SK-N-SH (cell line): ENCODE measurements around the gene KIRREL1. TPM values are rescaled to one million over a fixed set of nuclear protein-coding genes. Genes with fewer than 3 reads are reported as not detected.

Experiments
- CTCF ChIA-PET: fragments of 300-600, 350-600 bp; formaldehyde crosslinking; extraction: SDS; loops from one replicate; lab custom pipeline; 2021; lab: Yijun Ruan, JAX
- POLR2A ChIA-PET: fragments of 350-600 bp; sonication (Branson Sonifier 250); formaldehyde crosslinking; extraction: SDS; loops from one replicate; lab custom pipeline; 2020; ENCODE audit warnings: antibody characterized with exemption, inconsistent platforms; lab: Yijun Ruan, JAX
- DNase-seq: peaks from one replicate; pipeline ENCODE4 v3.0.0; 2012
- H2AFZ ChIP-seq: fragments of 200-600 bp; sonication (generic); 2 replicates; pipeline ENCODE4 v1.8.1; 2016; ENCODE audit warnings: antibody characterized with exemption, mild to moderate bottlenecking, low read depth
- H3F3A ChIP-seq: fragments of 200-600 bp; sonication (generic); replicated peaks from 2 replicates; pipeline ENCODE3; 2016; ENCODE audit warnings: antibody characterized with exemption, mild to moderate bottlenecking; ENCODE audit not compliant: insufficient read depth
- H3K27ac ChIP-seq, 2 experiments: fragments of 200-500 bp in 1 of 2; fragments of 200-600 bp in 1 of 2; sonication (Bioruptor generic) in 1 of 2; sonication (generic), shearing (Covaris generic) in 1 of 2; 2 replicates each; pipeline versions ENCODE4 v1.5.1 to v1.6.1; 2014 to 2016; ENCODE audit warnings: low read depth in 2 of 2, inconsistent platforms in 1 of 2, low read length in 1 of 2, mild to moderate bottlenecking in 1 of 2, mixed read lengths in 1 of 2
- H3K27me3 ChIP-seq: fragments of 200-600 bp; sonication (generic), shearing (Covaris generic); 2 replicates; pipeline ENCODE4 v1.6.1; 2016; ENCODE audit warnings: mixed run types; ENCODE audit not compliant: insufficient read depth
- H3K36me3 ChIP-seq, 2 experiments: fragments of 200-500 bp in 1 of 2; fragments of 200-600 bp in 1 of 2; sonication (Bioruptor generic) in 1 of 2; sonication (generic) in 1 of 2; replicated peaks in 1 of 2; 2 replicates each; pipeline versions ENCODE3 to v1.5.1; 2014 to 2016; ENCODE audit warnings: low read length in 1 of 2, mild to moderate bottlenecking in 1 of 2; ENCODE audit not compliant: insufficient read depth in 2 of 2, control insufficient read depth in 1 of 2
- H3K4me1 ChIP-seq, 2 experiments: fragments of 200-500 bp in 1 of 2; fragments of 200-600 bp in 1 of 2; sonication (Bioruptor generic) in 1 of 2; sonication (generic), shearing (Covaris generic) in 1 of 2; 2 replicates each; pipeline versions ENCODE4 v1.5.1 to v1.6.1; 2014 to 2016; ENCODE audit warnings: low read depth in 1 of 2, low read length in 1 of 2, mixed run types in 1 of 2; ENCODE audit not compliant: insufficient read depth in 2 of 2, control insufficient read depth in 1 of 2
- H3K4me2 ChIP-seq: fragments of 200-600 bp; sonication (generic), shearing (Covaris generic); 2 replicates; pipeline ENCODE4 v1.6.1; 2017; ENCODE audit warnings: mixed run types
- H3K4me3 ChIP-seq, 2 experiments: fragments of 200-500 bp in 1 of 2; fragments of 200-600 bp in 1 of 2; sonication (Bioruptor generic) in 1 of 2; sonication (generic), shearing (Covaris generic) in 1 of 2; 2 replicates each; pipeline versions ENCODE4 v1.5.1 to v1.8.1; 2014 to 2016; ENCODE audit warnings: low read depth in 2 of 2, inconsistent platforms in 1 of 2, low read length in 1 of 2, mild to moderate bottlenecking in 1 of 2, mixed read lengths in 1 of 2, moderate library complexity in 1 of 2
- H3K79me2 ChIP-seq: fragments of 200-600 bp; sonication (generic); 2 replicates; pipeline ENCODE4 v1.8.1; 2017; ENCODE audit warnings: mild to moderate bottlenecking; ENCODE audit not compliant: insufficient read depth
- H3K9ac ChIP-seq: fragments of 200-600 bp; sonication (generic); 2 replicates; pipeline ENCODE4 v1.6.1; 2017; ENCODE audit warnings: mixed run types
- H3K9me2 ChIP-seq: fragments of 200-600 bp; sonication (generic); 2 replicates; pipeline ENCODE4 v1.6.1; 2017; ENCODE audit warnings: mixed run types
- H3K9me3 ChIP-seq: fragments of 200-600 bp; sonication (generic); 2 replicates; pipeline ENCODE4 v1.6.1; 2017; ENCODE audit warnings: mixed run types, mild to moderate bottlenecking, moderate library complexity
- H4K20me1 ChIP-seq: fragments of 200-600 bp; sonication (generic); 2 replicates; pipeline ENCODE4 v1.6.1; 2017; ENCODE audit warnings: mild to moderate bottlenecking, mixed run types; ENCODE audit not compliant: insufficient read depth
- CHD2 ChIP-seq: fragments of 150-350 bp; IDR thresholded peaks from 2 replicates; pipeline ENCODE4 v1.6.1; 2018; ENCODE audit warnings: low read length; ENCODE audit not compliant: partially characterized antibody
- EP300 ChIP-seq, 2 experiments: IDR thresholded peaks; 2 replicates each; pipeline versions ENCODE4 v1.4.0 to v1.6.1; 2012; ENCODE audit warnings: borderline replicate concordance in 1 of 2, low read depth in 1 of 2, low read length in 1 of 2
- FOXJ3 ChIP-seq: sonication (generic); formaldehyde crosslinking; IDR thresholded peaks from 2 replicates; pipeline ENCODE4 v1.5.1; 2020; ENCODE audit warnings: mild to moderate bottlenecking, missing genetic modification reagents
- FOXM1 ChIP-seq: IDR thresholded peaks from 2 replicates; pipeline ENCODE4 v1.4.0; 2012; ENCODE audit warnings: low read depth, mild to moderate bottlenecking
- GATA2 ChIP-seq: sonication (generic); formaldehyde crosslinking; IDR thresholded peaks from 2 replicates; pipeline ENCODE4 v1.5.0; 2020; ENCODE audit warnings: mild to moderate bottlenecking, missing genetic modification reagents
- JUND ChIP-seq: IDR thresholded peaks from 2 replicates; pipeline ENCODE4 v1.4.0; 2012
- MAX ChIP-seq: IDR thresholded peaks from 2 replicates; pipeline ENCODE4 v1.4.0; 2012; ENCODE audit warnings: low read depth
- MEF2A ChIP-seq: IDR thresholded peaks from 2 replicates; pipeline ENCODE4 v1.4.0; 2012; ENCODE audit warnings: low read depth, borderline replicate concordance
- NFIC ChIP-seq: IDR thresholded peaks from 2 replicates; pipeline ENCODE4 v1.4.0; 2012; ENCODE audit warnings: borderline replicate concordance
- PBX3 ChIP-seq: IDR thresholded peaks from 2 replicates; pipeline ENCODE4; 2012
- RAD21 ChIP-seq: IDR thresholded peaks from 2 replicates; pipeline ENCODE4 v1.6.1; 2012; ENCODE audit warnings: mild to moderate bottlenecking, low read length
- RXRA ChIP-seq: IDR thresholded peaks from 2 replicates; pipeline ENCODE4 v1.4.0; 2012; ENCODE audit warnings: low read depth, mild to moderate bottlenecking, borderline replicate concordance
- SMC3 ChIP-seq: IDR thresholded peaks from 2 replicates; pipeline ENCODE4 v1.6.1; 2012; ENCODE audit warnings: low read depth, low read length, improper control_type of control experiment
- TAF1 ChIP-seq: IDR thresholded peaks from 2 replicates; pipeline ENCODE4 v1.6.1; 2012; ENCODE audit warnings: low read depth, mild to moderate bottlenecking, low read length, moderate library complexity, borderline replicate concordance
- TCF12 ChIP-seq: IDR thresholded peaks from 2 replicates; pipeline ENCODE4 v1.4.0; 2012
- TEAD4 ChIP-seq: IDR thresholded peaks from 2 replicates; pipeline ENCODE4 v1.4.0; 2012; ENCODE audit warnings: mild to moderate bottlenecking, borderline replicate concordance; ENCODE audit not compliant: insufficient read depth
- USF1 ChIP-seq: IDR thresholded peaks from 2 replicates; pipeline ENCODE4 v1.4.0; 2012; ENCODE audit warnings: low read depth, borderline replicate concordance
- ZBTB33 ChIP-seq: IDR thresholded peaks from 2 replicates; pipeline ENCODE4 v1.4.0; 2012; ENCODE audit warnings: low read depth, borderline replicate concordance
- WGBS: methylation state at CpG from one replicate; pipeline ENCODE4 v1.1.6; 2017; ENCODE audit warnings: low lambda C conversion rate; 5-methylcytosine and 5-hydroxymethylcytosine counted together
- polyA plus RNA-seq, 3 experiments: library from polyadenylated mRNA; depleted of rRNA; stranded (reverse); fragments of >200 nt; gene quantifications; 2 replicates each; pipeline ENCODE4 v1.2.3, GENCODE V29; 2012

KIRREL1 gene
- polyA plus RNA-seq, 1 of the 3 experiments (the other 2 are of a cell fraction) = 47.8 TPM

GRCh38 chr1:158078569-158079080, 85.2 kb downstream of the KIRREL1 start:
- Histone ChIP-seq H3K4me3 (no peak overlapping the region), H4K20me1 (peaks cover 42% of the 10 kb centered on the region), H3K27ac (no peak overlapping the region), H3K36me3 (peaks cover 62 to 85% of the 10 kb centered on the region in 2 experiments), H3K9me3 (no peaks in the 10 kb centered on the region), H3K27me3 (no peaks in the 10 kb centered on the region), H3K4me2 (no peak overlapping the region), H2AFZ (no peak overlapping the region), H3K9ac (no peak overlapping the region), H3K4me1 (no peaks in the 10 kb centered on the region), H3K79me2 (peaks cover 36% of the 10 kb centered on the region; the same call in 1 of the 2 replicates), H3K9me2 (no peaks in the 10 kb centered on the region), H3F3A (no peaks in the 10 kb centered on the region)
- CTCF ChIA-PET = interaction anchor here (1.3 kb wide), 1 partner anchor 86 kb away, joined by 4 read pairs; no protein-coding TSS in a partner anchor
- WGBS = 41% methylated on average over 2 of the region's 4 CpGs
- DNase-seq = no peak
- POLR2A ChIA-PET = no interaction called here
- TF ChIP-seq PBX3 (no peak), RXRA (no peak), TCF12 (no peak), NFIC (no peak), TAF1 (no peak), MEF2A (no peak), JUND (no peak), FOXJ3 (CRISPR knock-in tag) (no peak), MAX (no peak), ZBTB33 (no peak), CHD2 (no peak), SMC3 (no peak), RAD21 (no peak), EP300 (IDR thresholded peaks at IDR 0.05; ENCODE audit: borderline replicate concordance in 1 of 2, low read depth in 1 of 2, low read length in 1 of 2) (no peak), TEAD4 (no peak), USF1 (no peak), GATA2 (CRISPR knock-in tag) (no peak), FOXM1 (no peak)
